HG03045 (cell line): ENCODE measurements around the gene ZNF692.
A peak's percentile ranks its signal among the peaks of the same experiment; 100 is the strongest.
"Not testable (repeated sequence)": the region's sequence is repeated elsewhere in the genome, so short reads cannot be mapped to it uniquely, and the experiment has no call there.

Experiments
- ATAC-seq: cut with Tn5 transposase; IDR thresholded peaks from one replicate; pipeline ENCODE4 v1.9.1; 2021; ENCODE audit warnings: mild to moderate bottlenecking, moderate library complexity; ENCODE audit not compliant: unreplicated experiment

The ZNF692 gene

GRCh38 chr1:248811514-248812490 is 47.1 kb downstream of the ZNF692 start:
- ATAC-seq = no peak

GRCh38 chr1:248810727-248811513 is 48.0 kb downstream of the ZNF692 start:
- ATAC-seq = no peak

GRCh38 chr1:248810000-248810726 is 48.7 kb downstream of the ZNF692 start:
- no peak for ATAC-seq

GRCh38 chr1:248808876-248809275 is 50.0 kb downstream of the ZNF692 start:
- ATAC-seq = no peak

- peak; percentile 62 for ATAC-seq
Measured at GRCh38 chr1:248807067-248807737, 51.7 kb downstream of the ZNF692 start.

GRCh38 chr1:248805876-248806275 is 53.0 kb downstream of the ZNF692 start:
- no peak for ATAC-seq

GRCh38 chr1:248804771-248805681 is 53.9 kb downstream of the ZNF692 start:
- peak; percentile 82 for ATAC-seq

GRCh38 chr1:248803501-248803900 is 55.4 kb downstream of the ZNF692 start:
- ATAC-seq = not testable (repeated sequence)

GRCh38 chr1:248802454-248802853 is 56.4 kb downstream of the ZNF692 start:
- ATAC-seq = no peak

- ATAC-seq = no peak
Measured at GRCh38 chr1:248800459-248800858, 58.4 kb downstream of the ZNF692 start.
